ENCODE measurements around the gene ANKRD2. TPM values are rescaled to one million over a fixed set of nuclear protein-coding genes. Genes with fewer than 3 reads are reported as not detected.
"Not testable (repeated sequence)": the region's sequence is repeated elsewhere in the genome, so short reads cannot be mapped to it uniquely, and the experiment has no call there.

The ANKRD2 gene
- total RNA-seq, 1 experiment from 2014 or later: 3.1 TPM

GRCh38 chr10:97546456-97547270 is 25.9 kb upstream of the ANKRD2 start:
- no peak for DNase-seq (ENCODE audit: extremely low read depth, low read depth)

GRCh38 chr10:97547271-97547600 is 25.3 kb upstream of the ANKRD2 start:
- no peak for DNase-seq (ENCODE audit: extremely low read depth, low read depth)

DNA sequence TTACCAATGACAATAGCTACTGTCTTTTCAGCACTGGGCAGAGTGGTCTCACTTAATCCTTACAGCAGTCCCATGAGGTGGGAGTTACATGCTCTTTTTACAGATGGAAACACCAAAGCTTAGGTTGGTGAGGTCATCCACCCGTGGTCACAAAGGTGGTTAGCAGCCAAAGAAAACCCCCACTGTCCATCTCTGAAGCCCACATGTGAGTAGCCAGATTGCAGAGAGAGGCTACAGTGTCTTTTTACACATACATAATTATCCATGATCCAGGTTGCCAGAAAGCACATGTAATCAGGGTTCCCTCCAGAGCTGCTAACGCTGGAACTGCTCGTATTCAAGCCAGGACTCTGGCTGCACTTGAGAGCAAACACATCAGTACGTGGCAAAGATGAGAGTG is 24.6 kb upstream of the ANKRD2 start:
- no peak for DNase-seq (ENCODE audit: extremely low read depth, low read depth)

- DNase-seq (ENCODE audit: extremely low read depth, low read depth): no peak
These were observed 23.6 kb upstream of the ANKRD2 start for GRCh38 chr10:97548828-97549455.

DNA sequence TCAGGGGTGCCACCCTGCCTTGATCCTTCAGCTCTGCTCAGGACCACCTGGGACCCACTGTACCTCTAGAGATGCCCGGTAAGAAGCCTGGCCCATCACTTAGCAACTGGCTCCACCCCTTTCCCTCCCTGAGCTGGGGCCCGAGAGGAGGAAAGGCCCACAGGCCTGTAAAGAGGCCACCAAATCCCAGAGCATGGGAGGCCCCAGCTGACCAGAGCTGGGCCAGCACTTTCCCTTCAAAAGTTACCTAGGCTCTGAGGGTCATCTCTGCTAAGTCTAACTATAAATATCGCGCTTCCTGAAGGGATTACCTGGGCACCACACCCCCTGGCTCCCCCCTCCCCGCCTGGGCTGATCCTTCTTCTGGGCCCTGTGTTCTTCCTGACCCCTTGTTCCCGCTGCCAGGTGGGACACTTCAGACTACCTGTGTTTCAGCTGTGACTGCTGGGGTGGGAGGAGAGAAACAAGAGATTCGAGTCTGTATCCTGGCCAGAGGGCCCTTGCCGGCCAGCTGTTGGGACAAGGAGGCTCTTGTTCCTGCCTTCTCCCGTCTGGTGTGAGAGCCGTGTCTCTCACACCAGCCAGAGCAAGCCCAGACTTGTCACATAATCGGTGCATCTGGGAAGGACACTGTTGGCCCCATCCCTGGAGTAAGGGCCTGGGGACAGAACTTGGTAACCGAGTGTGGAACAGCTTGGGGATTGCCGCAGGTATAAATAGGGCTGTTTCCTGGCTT is 22.8 kb upstream of the ANKRD2 start:
- no peak for DNase-seq (ENCODE audit: extremely low read depth, low read depth)

DNA sequence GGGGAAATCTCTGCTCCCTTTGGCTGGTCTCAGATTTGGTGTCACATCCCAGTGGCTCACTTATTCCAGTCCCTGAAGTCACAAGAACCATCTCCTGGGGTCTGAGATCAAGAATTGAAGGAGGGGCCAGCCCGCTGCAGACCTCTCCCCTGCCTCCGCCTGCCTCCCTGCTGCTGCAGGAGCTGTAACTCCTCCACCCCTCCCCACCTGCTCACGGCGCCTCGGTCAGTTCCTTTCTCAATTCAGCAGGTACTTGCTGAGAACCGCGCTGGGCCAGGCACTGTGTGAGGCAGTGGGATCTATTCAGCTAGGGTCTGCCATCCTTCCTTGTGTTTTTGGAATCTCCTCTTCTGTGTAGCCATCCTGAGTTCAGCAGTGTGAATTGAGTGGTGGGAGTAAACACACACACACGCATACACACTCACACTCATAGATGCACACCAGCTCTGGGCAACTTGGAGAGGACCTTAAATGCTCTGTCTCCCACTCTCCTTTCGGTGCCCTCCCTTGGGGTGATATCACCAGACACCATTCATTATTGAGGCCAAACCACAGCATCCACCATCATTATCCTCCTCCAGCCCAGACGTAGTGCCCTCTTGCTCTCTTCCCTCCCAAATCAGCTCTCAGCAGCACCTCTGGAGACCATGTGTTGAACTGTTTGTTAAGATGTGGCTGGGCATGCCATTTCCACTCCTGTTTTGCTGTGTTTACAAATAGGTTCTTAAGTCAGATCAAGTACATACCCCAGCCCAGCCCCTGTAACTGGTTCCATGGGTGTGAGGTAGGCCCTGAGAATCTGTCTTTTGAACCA is 22.0 kb upstream of the ANKRD2 start:
- DNase-seq (ENCODE audit: extremely low read depth, low read depth): no peak

DNA sequence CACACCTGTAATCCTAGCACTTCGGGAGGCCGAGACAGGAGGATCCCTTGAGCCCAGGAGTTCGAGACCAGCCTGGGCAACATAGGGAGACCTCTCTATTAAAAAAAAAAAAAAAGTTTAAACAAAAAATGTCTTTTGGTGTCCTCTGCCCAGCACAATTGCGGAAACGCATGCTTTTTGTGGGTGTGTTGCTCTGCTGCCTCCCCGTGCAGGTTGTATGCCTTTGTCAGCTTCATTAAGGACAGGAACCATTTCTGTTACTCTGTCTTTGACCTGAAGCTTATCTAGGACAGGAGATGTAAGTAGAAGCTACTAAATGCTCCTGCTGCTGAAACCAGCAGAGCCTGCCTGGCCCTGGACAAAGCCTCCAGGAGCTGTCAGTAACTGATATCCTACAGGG is 21.3 kb upstream of the ANKRD2 start:
- DNase-seq (ENCODE audit: extremely low read depth, low read depth): no peak

DNA sequence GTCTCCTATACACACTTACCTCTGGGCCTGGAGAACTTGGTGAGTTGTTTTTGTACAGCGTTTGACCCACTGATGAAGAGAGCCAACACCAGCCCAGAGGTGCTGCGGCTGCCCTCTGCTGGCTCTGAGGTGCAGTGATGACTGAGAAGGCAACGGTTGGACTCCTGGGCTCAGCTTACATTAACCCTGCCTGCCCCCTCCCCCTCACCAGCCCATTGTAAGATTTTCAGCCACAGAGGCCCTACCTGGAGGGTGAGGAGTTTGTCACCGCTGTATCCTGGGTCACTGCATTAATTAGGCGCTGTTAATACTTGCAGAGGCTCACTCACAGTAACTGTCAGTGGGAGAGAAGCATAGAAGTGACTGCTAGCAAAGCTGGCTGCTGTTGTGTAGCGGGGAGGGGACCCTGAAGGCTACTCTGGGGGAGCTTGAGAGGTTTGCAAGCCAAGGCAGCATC is 19.0 kb upstream of the ANKRD2 start:
- DNase-seq (ENCODE audit: extremely low read depth, low read depth): peak; percentile 59

- not testable (repeated sequence) for DNase-seq (ENCODE audit: extremely low read depth, low read depth)
These were observed 18.2 kb upstream of the ANKRD2 start for GRCh38 chr10:97554336-97554735.

DNA sequence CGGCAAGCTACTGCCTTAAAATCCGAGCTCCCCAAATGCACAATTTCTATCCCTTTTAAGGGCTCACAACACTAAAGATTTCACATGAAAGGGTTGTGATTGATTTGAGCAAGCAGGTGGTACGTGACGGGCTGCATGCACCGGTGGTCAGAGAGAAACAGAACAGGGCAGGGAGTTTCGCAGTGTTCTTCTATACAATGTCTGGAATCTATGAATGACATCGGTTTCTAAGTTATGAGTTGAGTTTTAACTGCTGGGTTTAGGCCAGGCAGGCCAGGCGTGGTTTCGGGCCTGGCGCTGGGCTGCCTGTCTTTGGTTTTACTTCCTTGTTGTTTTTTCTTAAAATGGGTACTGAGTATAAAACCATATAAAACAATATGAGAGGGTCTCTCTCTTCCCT is 17.0 kb upstream of the ANKRD2 start:
- not testable (repeated sequence) for DNase-seq (ENCODE audit: extremely low read depth, low read depth)

DNA sequence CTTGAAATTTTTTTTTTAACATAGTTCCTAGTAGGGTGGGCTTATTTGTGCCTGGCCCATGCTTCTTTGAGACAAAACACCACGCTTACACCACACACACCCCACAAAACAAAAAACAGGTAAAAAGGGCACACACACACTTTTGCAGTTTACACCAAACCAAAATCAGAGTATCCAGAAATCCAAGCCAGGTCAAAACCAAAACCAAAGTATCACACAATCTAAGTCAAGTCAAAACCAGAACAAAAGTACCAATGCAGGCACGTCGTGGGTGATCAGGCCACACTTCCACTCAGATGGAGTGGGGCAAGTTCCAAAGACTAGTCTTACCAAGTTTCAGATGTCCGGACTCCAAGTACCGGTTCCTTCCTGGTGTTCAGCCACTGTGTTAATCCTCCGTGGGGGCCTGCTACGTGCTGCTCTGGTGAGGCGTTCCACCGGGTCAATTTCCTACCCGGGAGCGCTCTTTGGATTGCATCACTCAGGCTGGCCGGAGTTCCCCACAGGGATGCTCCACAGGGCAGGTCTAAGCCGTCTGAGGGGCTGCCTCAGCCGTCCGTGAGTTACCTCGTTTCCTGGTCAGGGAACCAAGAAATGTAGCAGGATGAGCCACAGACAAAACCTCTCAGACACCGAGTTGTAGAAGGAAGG is 11.7 kb upstream of the ANKRD2 start:
- not testable (repeated sequence) for DNase-seq (ENCODE audit: extremely low read depth, low read depth)

DNA sequence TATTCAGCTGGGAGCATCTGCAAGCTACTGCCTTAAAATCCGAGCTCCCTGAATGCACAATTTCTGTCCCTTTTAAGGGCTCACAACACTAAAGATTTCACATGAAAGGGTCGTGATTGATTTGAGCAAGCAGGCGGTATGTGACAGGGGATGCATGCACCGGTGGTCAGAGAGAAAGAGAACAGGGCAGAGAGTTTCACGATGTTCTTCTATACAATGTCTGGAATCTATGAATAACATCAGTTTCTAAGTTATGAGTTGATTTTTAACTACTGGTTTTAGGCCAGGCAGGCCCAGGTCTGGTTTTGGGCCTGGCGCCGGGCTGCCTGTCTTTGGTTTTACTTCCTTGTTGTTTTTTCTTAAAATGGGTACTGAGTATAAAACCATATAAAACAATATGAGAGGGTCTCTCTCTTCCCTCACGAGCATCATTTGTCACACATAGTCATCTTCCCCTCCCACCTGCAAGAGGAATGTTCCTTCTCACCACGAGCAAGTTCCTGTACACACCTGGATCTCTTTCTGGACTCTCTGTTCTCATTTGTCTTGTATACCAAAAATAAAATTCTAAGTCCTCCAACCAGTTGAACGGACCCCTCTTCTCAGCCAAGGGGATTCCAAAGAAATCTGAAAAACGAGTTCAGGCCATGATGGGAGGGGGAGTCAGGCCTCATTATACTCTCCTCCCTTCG is 11.0 kb upstream of the ANKRD2 start:
- not testable (repeated sequence) for DNase-seq (ENCODE audit: extremely low read depth, low read depth)

- DNase-seq (ENCODE audit: extremely low read depth, low read depth): not testable (repeated sequence)
These were observed 10.2 kb upstream of the ANKRD2 start for GRCh38 chr10:97562329-97562728.

DNA sequence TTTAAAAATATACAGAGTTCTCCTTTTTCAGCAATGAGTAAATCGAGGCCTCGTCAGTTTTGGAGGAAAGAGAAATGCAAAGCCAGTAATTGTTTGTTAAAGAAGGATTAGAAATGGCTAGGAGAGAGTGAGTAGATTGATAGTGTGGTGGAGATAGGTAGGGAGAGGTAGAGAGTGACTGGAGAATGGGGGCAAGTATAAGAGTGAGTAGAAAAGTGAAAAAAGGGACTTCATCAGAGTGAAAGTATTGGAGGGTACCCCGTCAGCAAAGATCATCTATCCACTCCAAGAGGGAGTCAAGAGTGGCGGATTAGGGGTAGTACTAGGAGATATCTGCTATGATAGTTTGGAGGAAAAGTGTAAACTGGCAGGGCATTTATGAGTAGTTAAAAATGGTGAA is 9.2 kb upstream of the ANKRD2 start:
- no peak for DNase-seq (ENCODE audit: extremely low read depth, low read depth)

DNA sequence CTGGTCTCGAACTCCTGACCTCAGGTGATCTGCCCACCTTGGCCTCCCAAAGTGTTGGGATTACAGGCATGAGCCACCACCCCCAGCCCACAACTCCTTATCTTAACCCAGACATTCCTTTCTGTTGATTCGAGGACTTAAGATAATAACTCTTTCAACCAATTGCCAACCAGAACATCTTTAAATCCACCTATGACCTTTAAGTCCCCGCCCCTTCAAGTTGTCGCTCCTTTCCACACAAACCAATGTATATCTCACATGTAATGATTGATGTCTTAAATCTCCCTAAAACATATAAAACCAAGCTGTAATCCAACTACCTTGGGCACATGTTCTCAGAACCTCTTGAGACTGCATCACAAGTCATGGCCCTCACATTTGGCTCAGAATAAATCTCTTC is 7.8 kb upstream of the ANKRD2 start:
- DNase-seq (ENCODE audit: extremely low read depth, low read depth): no peak

- no peak for DNase-seq (ENCODE audit: extremely low read depth, low read depth)
These were observed 6.1 kb upstream of the ANKRD2 start for GRCh38 chr10:97566336-97566996.

- no peak for DNase-seq (ENCODE audit: extremely low read depth, low read depth)
These were observed 4.7 kb upstream of the ANKRD2 start for GRCh38 chr10:97567891-97568290.

DNA sequence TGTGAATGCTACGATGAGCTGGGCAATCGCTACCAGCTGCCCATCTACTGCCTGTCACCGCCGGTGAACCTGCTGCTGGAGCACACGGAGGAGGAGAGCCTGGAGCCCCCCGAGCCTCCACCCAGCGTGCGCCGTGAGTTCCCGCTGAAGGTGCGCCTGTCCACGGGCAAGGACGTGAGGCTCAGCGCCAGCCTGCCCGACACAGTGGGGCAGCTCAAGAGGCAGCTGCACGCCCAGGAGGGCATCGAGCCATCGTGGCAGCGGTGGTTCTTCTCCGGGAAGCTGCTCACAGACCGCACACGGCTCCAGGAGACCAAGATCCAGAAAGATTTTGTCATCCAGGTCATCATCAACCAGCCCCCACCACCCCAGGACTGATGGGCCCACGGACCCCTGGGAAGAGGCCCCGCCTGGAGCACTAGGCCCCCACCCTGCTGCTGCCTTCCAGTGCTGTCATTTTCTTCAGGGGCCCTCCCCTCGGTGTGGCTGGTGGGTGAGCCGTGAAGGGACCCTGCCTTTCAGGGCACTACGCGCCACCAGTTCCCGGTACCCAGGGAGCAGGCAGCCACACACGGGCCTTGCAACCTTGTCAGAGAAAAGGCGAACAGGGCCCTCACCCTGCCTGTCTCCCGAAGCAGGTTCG is 2.3 kb upstream of the ANKRD2 start:
- DNase-seq (ENCODE audit: extremely low read depth, low read depth): no peak

Measured in NCI-H460 (cell line).